ENCODE data around the gene STK32B.

The STK32B gene

DNA sequence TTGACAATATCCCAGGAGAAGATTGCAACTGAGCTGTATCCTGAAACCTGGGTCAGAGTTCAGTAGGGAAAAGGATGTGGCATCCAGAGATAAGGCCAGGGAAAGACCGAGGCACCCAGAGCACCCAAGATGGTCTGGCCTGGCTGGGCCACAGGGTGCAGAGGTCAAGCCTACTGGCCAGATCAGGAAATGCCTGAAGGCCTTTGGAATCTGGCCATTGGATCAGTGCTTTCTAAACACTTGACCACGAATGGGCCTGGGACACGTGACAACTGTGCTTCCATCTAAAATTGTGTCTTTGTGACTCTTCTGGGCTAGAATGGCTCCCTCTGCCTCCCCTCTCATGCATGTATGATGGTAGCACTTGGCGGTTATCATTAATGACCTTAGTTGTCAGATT, 340.2 kb downstream of the STK32B start:
- DNase-seq (ENCODE audit: low read depth in 2 of 2), result no peak

DNA sequence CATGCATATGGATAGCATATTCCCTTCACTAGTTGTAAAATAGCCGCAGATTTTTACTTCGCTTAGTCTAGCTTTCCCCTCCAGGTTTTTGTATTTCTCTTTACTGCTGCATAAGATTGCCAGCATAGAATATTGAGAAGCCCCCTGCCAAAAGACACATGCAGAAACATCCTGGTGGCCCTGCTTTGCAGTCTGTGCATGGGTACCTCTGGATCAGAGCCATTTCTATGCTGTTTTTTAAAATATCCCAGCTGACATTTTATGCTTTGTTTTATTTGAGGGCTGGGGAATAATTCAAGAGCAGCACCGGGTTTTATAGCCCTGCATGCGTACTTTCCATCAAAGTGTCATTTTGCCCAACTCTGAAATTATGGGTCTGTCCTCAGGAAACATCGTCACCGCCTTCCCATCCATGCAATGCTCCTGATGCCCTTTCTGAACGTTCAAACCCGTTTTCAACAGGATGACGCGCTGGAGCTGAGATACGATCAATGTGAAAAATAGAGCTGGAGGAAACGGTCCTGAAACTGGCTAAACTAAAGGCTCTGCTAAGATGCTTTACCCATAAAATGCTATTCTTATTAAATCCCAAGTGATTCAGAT, 342.7 kb downstream of the STK32B start:
- DNase-seq (ENCODE audit: low read depth in 2 of 2), result no peak

DNA sequence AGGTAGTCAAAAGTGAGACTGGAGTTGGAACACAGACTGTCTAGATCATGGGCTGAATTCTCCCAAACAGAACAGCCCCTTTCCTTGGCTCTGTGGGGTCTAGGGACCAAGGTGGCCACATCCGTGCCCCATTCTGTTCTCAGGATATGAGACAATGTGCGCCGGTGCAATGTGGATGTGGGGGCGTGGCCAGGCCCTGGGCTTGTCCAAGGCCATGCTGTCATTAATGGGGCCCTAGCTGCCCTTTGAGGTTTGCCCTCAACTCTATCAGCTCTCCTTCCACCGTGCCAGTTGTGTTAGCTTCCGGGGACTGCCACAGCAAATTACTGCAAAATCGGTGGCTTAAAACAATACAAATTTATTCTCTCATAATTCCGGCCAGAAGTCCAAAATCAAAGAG, 344.5 kb downstream of the STK32B start:
- DNase-seq (ENCODE audit: low read depth in 2 of 2), result no peak

DNA sequence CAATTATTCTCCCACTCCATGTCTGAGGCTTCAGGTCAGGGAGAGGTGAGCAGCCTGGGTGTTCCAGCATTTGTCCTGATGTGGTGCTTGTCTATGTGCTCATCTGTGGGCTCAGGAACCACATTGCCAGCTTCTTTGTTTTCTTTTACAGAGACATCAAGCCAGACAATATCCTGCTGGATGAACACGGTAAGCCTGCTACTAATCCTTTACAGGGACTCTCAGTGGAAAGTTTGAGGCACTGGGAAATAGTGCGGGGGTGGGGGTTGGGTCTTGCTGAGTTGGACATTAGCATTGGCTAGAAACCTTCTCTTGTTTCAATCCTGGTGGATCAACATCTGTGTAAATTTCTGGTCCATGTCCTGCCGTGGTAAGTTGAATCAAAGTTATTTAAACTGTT, 346.8 kb downstream of the STK32B start:
- no peak for DNase-seq (ENCODE audit: low read depth in 2 of 2)

DNA sequence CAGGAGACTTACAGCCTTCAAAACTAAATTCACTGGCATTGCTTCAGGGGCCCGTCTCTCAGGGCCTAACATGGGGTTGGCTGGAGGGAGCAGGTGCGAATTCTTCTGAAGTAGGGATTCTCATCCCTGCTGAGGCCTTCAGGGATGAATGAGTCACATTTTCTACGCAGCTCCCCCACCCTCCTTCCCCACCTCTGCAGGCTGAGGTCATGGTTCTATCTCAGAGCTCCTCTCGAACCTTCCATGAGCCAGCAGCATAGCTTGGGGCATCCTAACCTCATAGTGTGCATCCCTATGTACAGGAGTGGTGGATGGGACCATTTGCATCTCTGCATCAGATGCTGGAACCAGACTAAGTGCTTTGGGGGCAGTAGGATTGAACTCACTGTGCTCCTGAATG, 347.8 kb downstream of the STK32B start:
- DNase-seq (ENCODE audit: low read depth in 2 of 2), result no peak

DNA sequence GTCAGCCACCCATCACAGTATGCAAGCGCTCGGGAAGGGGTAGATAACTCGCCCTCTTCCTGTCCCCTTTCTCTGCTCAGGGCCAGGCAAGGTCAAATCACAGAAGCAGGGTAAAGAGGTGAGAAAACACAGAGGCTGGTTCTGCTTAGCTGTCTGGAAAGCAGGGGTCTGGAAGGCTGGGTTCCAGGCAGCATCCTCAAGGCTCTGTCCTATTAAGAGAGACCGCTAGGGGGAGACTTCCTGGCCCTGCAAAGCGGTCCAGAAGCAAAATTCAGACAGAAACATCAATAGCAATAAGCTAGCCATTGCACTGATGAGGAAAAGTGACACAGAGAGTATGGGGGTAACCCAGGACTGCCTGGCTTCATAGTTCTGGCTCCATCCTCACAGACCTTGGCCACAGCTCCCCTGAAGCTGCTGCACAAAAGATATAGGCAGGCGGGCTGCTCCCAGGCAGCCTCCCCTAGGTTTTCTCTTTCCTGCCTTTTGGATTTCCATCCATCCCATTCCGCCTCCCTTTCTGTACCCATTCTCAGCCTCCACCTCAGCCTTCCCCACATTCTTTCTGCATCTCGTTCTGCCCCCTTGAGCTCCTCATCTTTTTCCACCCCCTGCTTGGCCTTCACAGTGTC, 348.6 kb downstream of the STK32B start:
- no peak for DNase-seq (ENCODE audit: low read depth in 2 of 2)

DNA sequence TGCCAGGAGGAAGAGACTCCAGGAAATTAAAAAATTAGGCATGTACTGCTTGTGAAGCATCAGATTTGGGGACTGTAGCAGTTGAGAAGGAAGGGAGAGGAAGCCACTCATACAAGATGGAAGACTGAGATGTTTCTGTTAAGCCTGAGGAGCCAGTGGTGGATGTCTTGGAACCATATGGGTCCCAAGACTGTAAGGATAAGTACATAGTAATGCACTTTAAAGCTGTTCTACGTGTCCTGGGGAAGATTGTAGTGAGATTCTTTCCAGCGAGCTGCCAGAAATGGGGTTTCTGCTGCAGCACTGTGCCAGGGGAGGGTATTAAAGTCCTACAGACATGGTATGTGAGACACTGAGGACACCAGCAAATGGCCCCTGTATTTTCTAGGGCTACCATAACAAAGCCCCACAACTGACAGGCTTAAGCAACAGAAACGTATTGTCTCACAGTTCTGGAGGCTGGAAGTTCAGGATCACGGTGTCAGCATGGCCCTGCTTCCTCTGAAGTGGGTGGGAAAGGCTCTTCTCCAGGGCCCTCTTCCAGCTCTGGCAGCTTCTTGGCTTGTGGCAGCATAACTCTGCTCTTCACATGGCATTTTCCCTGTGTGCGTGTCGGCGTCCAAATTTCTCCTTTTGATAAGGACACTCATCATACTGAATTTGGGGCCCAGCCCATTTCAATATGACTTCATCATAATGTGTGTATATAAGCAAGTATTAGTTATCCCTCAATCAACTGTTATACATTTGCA, 352.6 kb downstream of the STK32B start:
- DNase-seq (ENCODE audit: low read depth in 2 of 2), result no peak

DNA sequence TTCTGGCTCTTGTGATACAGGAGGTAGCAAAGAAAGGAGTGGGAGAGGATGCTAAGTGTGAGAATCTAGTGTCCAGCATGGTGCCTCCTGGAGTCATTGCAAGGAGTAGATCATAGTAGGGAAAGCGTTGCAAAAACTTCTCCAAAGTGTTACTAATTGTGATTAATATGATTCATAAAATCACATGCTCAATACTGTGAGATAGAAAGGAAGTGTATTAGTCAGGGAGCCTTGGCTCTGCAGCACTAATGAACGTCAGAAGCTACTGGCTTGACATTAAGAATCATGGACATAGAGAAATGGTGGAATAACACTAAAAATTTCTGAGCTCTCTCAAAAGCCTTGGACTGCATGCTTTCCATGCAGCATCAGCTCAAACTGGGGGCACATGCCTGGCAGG, 358.0 kb downstream of the STK32B start:
- no peak for DNase-seq (ENCODE audit: low read depth in 2 of 2)

DNA sequence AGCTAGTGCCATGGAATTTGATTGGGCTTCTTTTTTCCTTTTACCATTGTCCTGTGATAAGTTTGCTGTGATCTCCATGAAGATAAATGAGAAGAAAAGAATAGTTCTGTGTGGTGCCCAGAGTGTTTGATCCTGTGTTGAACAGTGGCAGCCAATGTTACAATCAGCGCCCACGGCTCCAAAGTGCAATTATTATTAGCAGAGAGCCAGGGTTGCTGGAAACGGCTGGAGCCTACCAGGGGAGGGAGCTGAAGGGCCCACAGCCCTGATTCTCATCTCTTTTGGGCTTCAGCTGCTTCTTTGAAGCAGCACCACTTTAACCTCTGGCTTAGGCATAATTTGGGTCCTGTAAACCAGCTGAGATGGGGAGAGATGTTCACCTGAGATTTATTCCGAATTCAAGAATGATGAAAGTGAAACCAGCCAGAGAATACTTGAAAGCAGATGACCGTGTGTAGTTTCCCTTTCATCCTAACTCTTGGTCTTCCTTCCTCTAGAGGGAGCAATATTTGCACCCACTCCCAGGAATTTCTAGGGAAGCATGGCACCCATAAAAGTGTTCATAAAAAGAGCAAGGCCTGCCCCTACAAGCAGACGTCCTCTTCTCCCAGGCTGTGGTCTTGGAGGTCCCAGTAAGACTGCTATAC, 358.8 kb downstream of the STK32B start:
- no peak for DNase-seq (ENCODE audit: low read depth in 2 of 2)

DNA sequence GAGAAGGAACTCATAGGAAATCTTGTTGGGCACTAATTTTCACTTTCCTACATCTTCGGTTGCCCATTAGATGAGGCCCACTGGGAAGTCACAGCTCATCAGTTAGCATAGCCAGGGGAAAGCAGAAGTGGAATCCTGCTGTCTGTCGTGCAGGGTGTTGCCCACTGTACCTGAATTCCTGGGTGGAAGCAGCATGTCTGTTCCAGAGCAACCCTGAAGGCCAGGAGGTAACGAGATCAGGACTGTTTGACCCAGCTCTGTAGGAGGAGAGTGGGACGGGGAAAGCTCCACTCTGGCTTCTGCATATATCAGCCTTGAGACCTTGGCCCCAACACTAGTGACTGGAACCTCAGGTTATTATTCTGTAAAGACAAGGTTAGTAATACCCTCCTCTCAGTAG, 361.0 kb downstream of the STK32B start:
- no peak for DNase-seq (ENCODE audit: low read depth in 2 of 2)

DNA sequence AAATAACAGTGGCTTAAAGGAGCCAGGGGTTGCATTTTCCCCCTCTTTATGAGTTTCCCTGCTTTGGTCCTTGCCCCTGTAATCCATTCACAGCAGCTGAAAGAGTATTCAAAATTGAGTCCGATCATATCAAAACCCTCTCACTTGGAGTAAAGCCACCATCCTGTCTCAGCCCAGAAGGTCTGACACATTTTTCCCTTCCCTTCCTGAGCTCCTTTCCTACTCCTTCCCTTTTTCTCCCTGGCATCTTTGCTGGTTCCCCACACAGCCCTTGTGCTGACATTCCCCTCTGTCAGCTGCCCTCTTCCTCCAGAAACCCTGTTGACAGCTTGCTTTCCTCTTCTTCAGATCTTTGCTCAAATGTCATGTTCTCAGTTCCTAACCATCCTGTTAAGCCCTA, 361.5 kb downstream of the STK32B start:
- no peak for DNase-seq (ENCODE audit: low read depth in 2 of 2)

DNA sequence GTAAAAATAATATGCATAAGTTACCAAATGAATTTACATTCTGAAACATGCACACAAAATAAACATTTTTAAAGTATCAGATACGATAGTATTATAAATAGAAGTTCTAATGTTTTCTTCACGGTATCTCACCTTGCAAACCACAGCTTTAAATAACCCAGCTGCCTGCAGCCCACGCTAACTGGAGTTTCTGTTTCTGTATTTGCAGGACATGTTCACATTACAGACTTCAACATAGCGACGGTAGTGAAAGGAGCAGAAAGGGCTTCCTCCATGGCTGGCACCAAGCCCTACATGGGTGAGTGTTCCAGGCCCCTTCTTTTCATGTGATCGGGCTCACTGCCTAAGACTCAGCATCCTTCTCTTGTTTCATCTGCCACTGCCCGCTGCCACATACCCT, 365.4 kb downstream of the STK32B start:
- no peak for DNase-seq (ENCODE audit: low read depth in 2 of 2)

DNA sequence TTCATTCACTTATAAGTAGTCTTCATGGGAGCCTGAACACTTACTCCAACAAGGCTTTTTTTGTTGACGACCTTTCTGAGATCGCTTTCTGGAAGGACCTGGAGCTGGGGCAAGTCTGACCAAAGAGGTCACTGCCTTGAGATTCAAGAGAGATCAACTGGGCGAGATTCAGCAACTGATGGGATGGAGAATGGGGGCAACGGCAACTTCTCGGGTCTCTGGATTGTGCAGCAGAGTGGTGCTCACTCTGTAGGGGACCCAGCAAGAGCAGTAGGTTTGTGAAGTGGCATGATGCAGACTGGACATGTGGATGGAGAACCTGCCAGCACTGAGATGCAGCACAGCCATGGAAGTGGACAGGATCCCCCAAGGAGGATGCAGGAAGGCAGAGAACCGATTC, 369.0 kb downstream of the STK32B start:
- no peak for DNase-seq (ENCODE audit: low read depth in 2 of 2)

DNA sequence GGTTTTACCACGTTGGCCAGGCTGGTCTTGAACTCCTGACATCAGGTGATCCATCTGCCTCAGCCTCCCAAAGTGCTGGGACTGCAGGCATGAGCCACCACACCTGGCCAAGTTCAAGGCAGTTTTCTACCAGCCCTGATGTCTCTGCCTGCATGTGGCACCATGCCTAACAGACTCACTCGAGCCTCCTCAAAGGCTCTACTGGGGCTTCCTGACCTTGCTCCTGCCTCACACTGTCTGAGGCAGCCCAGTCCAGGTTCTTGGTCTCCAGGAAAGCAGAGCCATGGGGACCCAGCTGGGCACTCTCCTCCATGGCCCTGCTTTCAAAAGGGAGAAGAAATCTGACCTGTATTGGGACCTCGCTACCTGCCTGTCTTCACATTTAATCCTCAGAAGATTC, 370.1 kb downstream of the STK32B start:
- no peak for DNase-seq (ENCODE audit: low read depth in 2 of 2)

DNA sequence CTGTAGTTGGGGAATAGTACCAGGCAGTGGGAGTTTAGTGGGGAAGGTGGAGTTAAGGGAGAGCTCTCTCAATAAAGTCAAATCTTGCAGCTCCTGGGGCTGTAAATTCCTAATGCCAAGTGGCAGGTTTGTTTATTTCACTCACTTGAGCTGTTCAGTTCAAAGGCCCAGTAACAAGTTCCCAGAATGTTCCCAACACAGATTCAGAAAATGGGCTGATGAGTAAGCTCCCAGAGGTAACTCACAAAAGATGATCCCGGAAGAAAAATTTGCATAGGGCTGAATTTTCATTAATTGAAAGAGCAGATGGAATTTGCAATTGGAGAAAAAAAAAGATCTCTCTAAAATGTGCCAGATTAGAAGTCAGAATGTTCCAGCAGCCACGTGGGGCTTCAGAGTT, 370.9 kb downstream of the STK32B start:
- DNase-seq (ENCODE audit: low read depth in 2 of 2), result no peak

DNA sequence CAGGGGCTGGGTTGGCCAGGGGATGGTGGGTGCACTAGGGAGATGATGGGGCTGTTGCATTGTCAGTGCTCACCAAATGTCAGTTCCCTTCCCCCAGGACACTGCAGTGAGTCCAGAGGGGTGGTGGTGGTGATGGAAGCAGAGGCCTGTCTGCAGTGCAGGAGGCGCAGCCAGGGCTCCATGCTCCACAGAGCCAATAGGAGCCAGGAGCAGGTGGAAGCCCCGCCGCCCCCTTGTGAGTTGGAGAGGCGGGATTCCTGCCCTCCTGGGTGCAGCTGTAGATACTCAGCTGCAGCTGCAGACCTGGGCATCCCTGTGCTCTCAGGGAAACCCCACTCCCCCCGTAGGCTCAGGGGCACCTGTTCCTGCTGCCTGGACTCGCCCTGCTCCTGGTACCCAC, 372.4 kb downstream of the STK32B start:
- DNase-seq (ENCODE audit: low read depth in 2 of 2), result no peak

DNA sequence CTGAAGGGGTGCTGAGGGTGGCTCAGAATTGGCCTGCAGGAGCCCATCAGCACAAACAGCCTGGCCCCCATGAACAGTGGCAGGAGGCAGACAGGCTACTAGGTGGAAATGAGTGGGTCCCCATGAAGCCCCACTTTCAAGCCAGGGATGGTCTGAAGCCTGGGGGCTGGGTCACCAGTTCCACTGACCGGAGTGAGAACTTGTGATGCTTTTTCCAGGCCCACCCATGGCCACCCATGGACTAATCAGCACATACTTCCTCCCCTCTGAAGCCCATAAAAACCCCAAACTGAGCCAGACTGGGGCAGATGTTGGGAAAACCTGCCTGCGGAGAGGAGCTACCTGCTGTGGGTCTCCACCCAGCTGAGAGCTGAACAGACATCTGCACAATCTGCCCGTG, 372.9 kb downstream of the STK32B start:
- no peak for DNase-seq (ENCODE audit: low read depth in 2 of 2)

DNA sequence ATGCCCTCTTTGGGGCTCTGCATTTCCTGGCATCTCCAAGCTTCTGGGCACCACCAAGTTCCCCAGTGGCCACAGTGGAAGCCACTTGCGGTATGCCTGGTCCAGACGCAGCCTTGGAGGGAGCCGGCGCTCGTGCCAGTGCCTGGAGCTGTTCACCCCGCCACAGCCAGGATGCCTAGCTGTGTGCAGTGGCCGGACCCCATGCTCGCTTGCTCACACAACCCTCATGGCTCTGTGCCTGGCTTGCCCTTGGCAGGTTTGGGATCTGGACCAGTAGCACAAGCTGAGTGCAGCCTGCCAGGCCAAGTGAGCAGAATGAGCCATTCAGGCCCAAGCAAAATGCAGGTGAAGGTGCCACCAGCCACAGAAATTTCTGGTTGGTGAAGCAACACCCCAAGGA, 373.6 kb downstream of the STK32B start:
- DNase-seq (ENCODE audit: low read depth in 2 of 2), result no peak

DNA sequence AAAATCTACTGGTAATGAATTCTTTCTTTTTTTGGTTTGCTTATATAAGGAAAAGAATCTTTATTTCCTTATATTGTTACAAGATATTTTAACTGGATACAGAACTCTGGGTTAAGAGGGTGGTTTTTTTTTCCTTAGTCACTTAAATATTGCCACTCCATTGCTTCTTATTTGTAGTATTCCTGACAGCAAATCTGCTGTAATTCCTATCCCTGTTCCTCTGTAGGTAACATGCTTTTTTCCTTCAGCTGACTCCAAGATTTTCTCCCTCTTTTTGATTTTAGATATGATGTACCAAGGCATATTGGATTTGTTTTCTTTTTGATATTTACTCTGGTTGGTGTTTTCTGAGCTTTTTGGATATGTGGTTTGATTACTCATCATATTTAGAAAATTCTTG, 378.5 kb downstream of the STK32B start:
- no peak for DNase-seq (ENCODE audit: low read depth in 2 of 2)

DNA sequence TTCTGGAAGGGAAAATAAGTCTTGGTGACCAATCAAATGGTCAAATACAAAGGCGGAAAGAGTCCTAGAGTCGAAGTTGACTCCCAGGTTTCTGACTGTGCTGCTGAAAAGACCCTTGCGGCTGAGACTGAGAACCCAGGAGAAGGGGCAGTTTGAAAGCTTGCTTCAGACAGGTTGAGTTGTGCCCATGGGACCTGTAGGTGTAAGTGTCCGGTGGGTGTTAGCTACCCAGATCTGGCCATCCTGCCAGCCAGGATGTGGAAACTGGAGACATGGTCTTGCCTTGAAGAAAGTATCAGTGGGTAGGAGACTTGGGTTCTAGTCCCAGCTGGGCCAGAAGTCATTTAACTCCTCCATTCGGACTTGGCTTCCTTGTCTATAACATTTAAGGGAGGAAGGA, 381.9 kb downstream of the STK32B start:
- no peak for DNase-seq (ENCODE audit: low read depth in 2 of 2)

DNA sequence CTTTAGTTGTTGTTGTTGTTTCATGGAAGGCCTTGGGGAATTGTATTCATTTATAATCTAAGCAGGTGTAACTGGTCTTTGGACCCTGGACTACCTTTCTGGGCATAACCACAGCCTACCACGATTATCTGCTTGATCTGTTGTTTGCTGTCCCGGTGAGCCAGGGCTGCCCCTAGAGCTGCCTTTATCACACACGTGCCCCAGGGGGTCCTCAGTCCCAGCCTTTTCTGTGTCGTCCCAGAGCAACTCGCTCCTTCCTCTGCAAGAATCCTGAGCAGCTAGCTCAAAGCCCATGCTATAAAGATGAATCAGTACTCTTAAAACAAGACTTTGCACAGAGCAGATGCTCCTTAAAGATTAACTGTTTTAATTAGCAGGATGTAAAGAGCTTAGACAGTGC, 383.9 kb downstream of the STK32B start:
- no peak for DNase-seq (ENCODE audit: low read depth in 2 of 2)

DNA sequence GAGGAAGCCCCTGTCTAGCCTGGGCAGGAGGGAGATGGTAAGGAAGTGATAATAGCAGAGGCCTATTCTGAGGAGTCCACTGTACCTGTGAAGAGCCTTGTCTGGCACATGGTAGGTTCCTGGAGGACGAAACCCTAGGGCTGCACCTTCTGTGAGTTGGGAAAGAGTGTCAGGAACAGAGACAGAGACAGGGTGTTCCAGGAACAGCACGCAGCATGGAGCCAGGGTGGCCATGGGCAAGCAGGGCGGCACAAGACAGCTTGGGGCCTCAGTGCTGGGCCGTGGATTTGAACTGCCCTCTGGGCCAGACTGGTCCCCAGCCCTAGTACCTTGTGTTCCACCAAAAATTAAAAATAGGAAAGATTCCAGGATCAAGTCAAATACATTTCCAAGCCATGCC, 384.5 kb downstream of the STK32B start:
- DNase-seq (ENCODE audit: low read depth in 2 of 2), result no peak
